WTC11 (cell line): ENCODE data around the gene CCSER1.

Experiments
- CBFB ChIP-seq: sonication (generic); formaldehyde crosslinking; IDR thresholded peaks from 2 replicates; pipeline ENCODE4 v1.8.1; 2022; ENCODE audit warnings: mild to moderate bottlenecking, low read depth, missing genetic modification reagents
- CREB1 ChIP-seq: sonication (generic); formaldehyde crosslinking; IDR thresholded peaks from 2 replicates; pipeline ENCODE4 v1.8.0; 2023; ENCODE audit warnings: mild to moderate bottlenecking, missing genetic modification reagents
- CTCF ChIP-seq: fragments of 200-600 bp; IDR thresholded peaks from 2 replicates; pipeline ENCODE4 v1.8.0; 2022; ENCODE audit warnings: antibody characterized with exemption
- FOXP1 ChIP-seq: sonication (generic); formaldehyde crosslinking; IDR thresholded peaks from 2 replicates; pipeline ENCODE4 v1.8.0; 2022; ENCODE audit warnings: missing genetic modification reagents, mild to moderate bottlenecking, moderate library complexity, borderline replicate concordance
- MAX ChIP-seq: sonication (generic); formaldehyde crosslinking; IDR thresholded peaks from 2 replicates; pipeline ENCODE4 v1.8.0; 2022; ENCODE audit warnings: mild to moderate bottlenecking, missing genetic modification reagents
- NR2C2 ChIP-seq: sonication (generic); formaldehyde crosslinking; IDR thresholded peaks from 2 replicates; pipeline ENCODE4 v1.8.0; 2022; ENCODE audit warnings: mild to moderate bottlenecking, missing genetic modification reagents
- PREB ChIP-seq: sonication (generic); formaldehyde crosslinking; IDR thresholded peaks from 2 replicates; pipeline ENCODE4 v1.8.1; 2022; ENCODE audit warnings: mild to moderate bottlenecking, missing genetic modification reagents, moderate library complexity, borderline replicate concordance
- RELA ChIP-seq: sonication (generic); formaldehyde crosslinking; IDR thresholded peaks from 2 replicates; pipeline ENCODE4 v1.8.1; 2022; ENCODE audit warnings: missing genetic modification reagents, mild to moderate bottlenecking, borderline replicate concordance
- RORB ChIP-seq: fragments of 250-450 bp; sonication (Bioruptor Pico); IDR thresholded peaks from 2 replicates; pipeline ENCODE4 v1.9.0; 2021; ENCODE audit warnings: mild to moderate bottlenecking
- TF ChIP-seq, protein P1 (sequence below): sonication (generic); formaldehyde crosslinking; IDR thresholded peaks from 2 replicates; pipeline ENCODE4 v1.8.1; 2023; ENCODE audit warnings: mild to moderate bottlenecking, missing genetic modification reagents, moderate library complexity

DNA sequence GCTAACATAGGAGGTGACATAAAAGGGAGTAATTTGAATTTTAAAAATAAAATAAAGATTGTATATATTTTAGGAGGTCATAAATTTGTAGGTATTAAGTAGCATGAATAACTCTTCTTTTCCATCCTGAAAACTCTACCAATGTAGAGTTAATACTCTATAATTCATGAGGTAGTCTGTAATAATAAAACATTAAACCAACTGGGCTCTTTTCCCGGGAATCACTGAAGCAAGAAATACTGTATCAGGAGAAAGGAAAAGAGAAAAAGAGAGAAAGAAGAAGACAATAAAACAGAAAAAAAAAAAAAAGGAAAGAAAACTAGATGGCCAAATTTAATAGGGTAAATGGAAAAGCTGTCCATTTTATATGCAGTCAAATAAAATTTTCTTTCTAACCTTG, 984.4 kb downstream of the CCSER1 start:
- no peak for TF ChIP-seq CBFB (CRISPR knock-in tag)
- no peak for TF ChIP-seq CTCF
- TF ChIP-seq, protein P1, sequence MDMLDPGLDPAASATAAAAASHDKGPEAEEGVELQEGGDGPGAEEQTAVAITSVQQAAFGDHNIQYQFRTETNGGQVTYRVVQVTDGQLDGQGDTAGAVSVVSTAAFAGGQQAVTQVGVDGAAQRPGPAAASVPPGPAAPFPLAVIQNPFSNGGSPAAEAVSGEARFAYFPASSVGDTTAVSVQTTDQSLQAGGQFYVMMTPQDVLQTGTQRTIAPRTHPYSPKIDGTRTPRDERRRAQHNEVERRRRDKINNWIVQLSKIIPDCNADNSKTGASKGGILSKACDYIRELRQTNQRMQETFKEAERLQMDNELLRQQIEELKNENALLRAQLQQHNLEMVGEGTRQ (CRISPR knock-in tag): no peak
- TF ChIP-seq FOXP1 (CRISPR knock-in tag): no peak
- no peak for TF ChIP-seq MAX
- no peak for TF ChIP-seq CREB1 (CRISPR knock-in tag)
- no peak for TF ChIP-seq RORB
- no peak for TF ChIP-seq PREB (CRISPR knock-in tag)
- no peak for TF ChIP-seq RELA
- no peak for TF ChIP-seq NR2C2 (CRISPR knock-in tag)
